ENCODE results near the gene NFAT5. TPM values are rescaled to one million over a fixed set of nuclear protein-coding genes. Genes with fewer than 3 reads are reported as not detected.

NFAT5 gene
- total RNA-seq, 4 donors from 2014 or later = 49.8 to 64.3 (median 58.6) TPM

- TF ChIP-seq CTCF (IDR thresholded peaks at IDR 0.05; ENCODE audit: low read depth) = no peak
These were observed 98.1 kb downstream of the NFAT5 start for GRCh38 chr16:69663846-69664245.

GRCh38 chr16:69669577-69669976, 103.8 kb downstream of the NFAT5 start:
- no peak for TF ChIP-seq CTCF (IDR thresholded peaks at IDR 0.05; ENCODE audit: low read depth)

DNA sequence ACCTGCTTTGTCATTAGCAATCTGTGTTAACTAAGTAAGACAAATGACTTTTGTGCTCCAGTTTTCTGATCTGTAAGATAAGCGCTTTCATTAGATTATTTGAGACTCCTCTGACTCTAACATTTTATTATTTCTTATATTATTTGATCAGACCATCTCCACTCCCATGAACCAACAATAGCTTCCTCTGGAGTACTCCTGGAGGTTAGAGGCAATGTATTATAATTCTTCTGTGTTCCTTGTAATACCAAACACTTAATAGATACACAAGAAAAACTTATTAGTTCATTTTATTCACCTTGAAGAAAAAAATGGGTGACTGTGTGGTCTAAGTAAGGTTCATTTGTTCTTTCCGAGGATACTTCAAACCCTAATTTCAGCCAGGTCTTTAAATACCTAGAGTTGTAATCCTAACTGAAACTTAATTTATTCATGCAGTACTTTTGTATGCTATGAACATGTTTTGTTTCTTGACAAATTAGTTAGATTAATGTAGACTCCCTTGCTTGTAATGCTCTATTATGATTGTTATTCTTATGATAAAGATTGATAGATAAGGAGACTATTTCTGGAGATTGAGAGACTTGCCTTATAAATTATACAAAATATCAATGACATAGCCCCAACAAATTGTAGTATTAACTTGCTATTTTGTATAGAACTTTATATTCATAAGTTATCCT, 106.7 kb downstream of the NFAT5 start:
- no peak for TF ChIP-seq CTCF (IDR thresholded peaks at IDR 0.05; ENCODE audit: low read depth)

- TF ChIP-seq CTCF (IDR thresholded peaks at IDR 0.05; ENCODE audit: low read depth) = no peak
These were observed 107.4 kb downstream of the NFAT5 start for GRCh38 chr16:69672998-69673713.

DNA sequence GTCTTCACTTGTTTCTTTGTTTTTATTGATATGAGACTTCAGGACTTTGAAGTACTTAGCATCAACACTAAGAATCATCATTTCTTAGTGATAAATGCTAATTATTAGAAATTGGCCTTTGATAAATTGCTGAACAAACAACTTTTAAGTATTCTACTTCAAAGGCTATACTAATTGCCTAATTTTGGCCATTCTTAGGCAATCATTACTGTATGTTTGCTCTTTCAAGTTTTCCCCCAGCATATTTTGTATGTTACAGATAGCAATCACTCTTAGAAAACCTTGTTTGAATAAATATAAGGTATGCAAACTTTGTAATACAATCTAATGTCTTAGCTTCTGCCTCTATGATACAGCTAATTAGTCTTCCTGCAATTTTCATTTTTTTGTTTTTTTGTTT, 114.6 kb downstream of the NFAT5 start:
- TF ChIP-seq CTCF (IDR thresholded peaks at IDR 0.05; ENCODE audit: low read depth) = no peak

DNA sequence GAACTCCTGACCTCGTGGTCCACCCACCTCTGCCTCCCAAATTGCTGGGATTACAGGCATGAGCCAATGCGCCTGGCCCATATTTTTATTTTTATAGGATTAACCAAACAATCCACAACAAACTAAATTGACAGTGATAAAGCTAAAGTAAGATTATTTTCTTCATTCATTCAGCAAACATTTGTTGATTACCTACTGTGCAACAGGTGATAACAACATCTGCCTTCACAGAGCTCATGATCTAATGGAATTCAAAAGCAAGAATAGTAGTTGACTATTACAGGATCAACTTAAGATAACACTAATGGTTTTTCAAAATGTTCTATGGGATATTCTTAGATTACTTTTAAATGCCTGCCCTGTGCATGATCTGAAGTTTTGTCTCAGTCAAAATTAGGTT, 122.8 kb downstream of the NFAT5 start:
- no peak for TF ChIP-seq CTCF (IDR thresholded peaks at IDR 0.05; ENCODE audit: low read depth)

DNA sequence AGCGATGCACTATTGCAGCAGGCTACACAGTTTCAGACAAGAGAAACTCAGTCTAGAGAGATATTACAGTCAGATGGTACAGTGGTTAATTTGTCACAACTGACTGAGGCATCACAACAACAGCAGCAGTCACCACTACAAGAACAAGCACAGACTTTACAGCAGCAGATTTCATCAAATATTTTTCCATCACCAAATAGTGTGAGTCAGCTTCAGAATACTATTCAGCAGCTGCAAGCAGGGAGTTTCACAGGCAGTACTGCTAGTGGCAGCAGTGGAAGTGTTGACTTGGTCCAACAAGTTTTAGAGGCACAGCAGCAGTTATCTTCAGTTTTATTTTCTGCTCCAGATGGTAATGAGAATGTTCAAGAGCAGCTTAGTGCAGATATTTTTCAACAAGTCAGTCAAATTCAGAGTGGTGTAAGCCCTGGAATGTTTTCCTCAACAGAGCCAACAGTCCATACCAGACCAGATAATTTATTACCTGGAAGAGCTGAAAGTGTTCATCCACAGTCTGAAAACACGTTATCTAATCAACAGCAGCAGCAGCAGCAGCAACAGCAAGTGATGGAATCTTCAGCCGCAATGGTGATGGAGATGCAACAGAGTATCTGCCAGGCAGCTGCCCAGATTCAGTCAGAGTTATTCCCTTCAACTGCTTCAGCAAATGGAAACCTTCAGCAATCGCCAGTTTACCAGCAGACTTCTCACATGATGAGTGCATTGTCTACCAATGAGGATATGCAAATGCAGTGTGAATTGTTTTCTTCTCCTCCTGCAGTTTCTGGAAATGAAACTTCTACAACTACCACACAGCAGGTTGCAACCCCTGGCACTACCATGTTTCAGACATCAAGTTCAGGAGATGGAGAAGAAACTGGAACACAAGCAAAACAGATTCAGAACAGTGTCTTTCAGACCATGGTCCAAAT, 126.5 kb downstream of the NFAT5 start:
- no peak for TF ChIP-seq CTCF (IDR thresholded peaks at IDR 0.05; ENCODE audit: low read depth)
